Mesangial cell (primary cell): ENCODE measurements around the gene KIF5A. TPM values are rescaled to one million over a fixed set of nuclear protein-coding genes. Genes with fewer than 3 reads are reported as not detected.

ENCODE experiments used
- total RNA-seq: library from RNA; depleted of rRNA; stranded (reverse); fragments of >200 nt; gene quantifications from 2 replicates; pipeline ENCODE4 v1.2.3, GENCODE V29; 2015

KIF5A gene
- total RNA-seq, result 0.98 and 1.4 TPM in 2 replicates

DNA sequence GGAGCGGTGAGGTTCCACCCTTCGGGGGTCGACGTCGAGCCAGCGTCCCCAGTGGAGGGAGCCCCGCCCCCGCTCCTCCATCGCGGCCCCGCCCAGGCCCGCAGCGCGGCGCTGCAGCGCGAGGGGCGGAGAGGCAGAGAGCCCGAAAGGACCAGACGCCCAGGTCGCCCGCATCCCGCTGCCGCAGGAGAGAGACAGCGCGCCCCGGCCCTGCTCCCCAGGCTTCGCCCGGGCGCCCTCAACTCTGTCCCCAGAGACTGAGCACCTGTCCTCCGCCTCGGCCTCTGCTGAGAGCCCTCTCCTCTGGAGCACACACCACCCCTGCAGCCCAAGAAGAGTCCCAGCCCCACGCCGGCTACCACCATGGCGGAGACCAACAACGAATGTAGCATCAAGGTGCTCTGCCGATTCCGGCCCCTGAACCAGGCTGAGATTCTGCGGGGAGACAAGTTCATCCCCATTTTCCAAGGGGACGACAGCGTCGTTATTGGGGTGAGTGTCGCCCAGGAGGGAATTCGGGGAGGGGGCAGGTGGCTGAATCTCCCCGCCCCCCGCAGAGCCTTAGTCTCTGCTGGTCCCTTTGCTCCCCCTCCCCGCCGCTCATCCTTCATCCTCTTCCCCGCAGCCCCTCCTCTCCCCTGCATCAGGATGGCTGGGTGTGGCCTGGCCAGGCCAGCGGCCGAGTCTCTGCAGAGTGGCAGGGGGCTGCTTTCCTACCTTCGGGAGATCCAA is at the start of gene KIF5A:
KIF5A (plus strand) TSS at position 136 of the 732 bp plus-strand sequence; CDS start at position 364, 228 bp downstream.

DNA sequence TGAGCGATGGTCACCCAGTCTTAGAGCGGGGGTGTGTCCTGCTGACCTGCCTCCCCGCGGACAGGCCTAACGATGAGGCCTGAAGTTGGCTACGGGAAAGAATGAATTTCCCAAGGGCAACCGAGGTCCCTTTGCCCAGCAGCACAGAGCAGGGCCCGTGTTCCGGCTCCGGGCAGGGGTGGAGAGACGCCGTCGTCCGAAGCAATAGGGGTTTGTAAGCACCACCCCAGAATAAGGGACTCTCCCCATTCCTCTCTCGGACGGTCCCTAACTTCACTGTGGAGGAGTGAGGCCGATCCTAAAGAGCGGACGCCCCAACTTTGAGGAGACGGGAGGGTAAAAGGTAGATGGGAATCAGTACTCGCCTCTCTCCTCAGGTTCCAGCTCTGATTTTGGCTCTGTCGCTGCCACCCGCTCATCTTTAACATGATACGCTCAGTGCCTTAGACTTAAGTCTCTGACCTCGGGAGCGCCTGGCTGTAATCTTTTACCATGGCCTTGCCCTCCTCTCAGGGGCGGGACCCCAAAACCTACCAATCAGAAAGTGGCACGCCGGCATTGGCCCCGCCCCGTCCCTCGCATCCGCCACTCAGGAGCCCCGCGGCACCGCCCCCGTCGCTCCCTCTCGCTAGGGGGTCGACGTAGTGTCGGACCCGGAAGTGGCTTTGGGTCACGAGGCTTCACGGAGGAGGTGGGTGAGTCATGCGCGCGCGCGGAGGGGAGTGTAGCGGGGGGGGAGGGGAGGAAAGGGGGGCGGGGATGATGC is 29.6 kb upstream of the KIF5A start, which contains the start of gene DDIT3:
DDIT3 (minus strand) TSS at position 462 of the 766 bp plus-strand sequence. CDS start 3,108 bp downstream, outside the sequence.

DNA sequence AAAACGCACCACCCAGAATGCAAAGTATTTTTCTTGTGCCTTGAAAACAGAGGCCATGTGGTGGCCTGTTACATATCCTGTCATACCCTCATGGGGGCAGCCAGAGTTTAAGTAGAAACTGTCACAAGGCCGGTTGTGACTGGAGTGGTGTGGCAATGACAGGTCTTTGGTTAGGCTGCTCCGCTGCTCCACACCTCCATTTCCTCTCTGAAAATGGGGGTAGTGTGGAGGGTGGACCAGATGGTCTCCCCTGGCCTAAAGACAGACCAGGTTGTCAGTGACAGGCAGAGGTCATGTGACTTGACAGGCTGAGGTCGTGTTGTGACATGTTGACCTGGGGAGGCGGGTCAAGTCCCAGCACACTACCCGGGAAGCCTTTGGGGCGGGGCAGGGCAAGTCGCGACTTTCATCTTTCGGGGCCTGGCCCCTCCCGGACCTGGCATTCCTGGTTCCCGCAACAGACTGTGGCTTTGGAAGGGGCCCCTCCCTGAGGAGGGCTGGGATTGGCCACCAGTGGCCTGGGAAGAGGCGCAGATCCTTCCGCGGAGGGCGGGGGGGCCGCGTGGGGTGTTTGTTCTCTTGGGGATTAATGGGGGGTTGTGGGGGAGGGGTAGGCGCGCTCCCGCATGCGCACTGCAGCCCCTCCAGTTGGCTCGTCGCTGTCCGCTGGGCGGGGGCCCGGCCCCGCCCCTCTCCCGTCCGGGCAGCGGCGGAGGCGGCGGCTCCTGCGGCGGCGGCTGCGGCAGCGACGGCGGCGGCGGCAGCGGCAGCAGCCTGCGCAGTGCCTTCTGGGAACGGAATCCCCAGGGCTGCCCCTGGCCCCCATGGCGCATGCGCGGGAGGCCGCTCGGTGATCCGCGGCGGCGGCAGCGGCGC is 27.6 kb upstream of the KIF5A start, which contains the start of gene MBD6:
MBD6 (plus strand) TSS at position 814 of the 876 bp plus-strand sequence. CDS start 1,480 bp downstream, outside the sequence.

DNA sequence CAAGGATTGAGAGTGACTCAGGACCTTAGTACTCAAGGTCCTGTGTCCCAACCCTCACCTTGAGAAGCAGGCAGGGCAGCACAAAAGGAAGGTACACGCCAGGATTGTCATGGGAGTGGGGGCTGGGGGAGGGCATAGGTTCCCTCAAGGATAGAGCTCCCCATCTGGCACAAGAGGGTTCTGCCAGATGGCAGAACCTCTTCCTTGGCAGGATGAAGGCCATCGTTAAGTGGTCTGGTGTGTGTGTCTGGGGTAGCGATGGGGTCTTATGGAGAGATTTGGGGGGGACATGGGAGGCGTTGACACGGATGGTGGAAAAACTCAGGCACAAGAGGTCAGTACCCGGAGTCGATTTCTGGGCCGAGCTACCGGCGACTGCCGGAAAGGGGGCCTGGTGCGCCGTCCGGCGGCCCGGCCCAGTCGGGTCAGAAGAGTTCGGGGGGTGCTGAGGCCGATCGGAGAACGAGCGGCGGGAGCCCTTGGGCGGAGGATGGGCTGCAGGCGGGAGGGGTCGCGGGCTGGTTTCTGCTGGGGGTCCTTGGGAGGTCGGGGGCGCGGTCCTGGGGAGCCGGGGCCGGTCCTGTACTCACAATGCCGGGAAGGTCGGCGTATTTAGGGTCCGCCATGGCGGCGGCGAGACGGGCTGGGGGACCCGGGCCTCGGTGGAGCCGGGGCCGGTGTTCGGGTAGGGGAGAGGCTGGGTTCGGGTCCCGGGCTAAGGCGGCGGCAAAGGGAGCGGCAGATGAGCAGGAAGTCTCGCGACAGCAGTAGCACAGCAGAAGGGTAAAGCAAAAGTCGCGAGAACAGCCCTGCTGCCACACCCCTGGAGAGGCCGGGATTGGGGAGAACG is 3.2 kb upstream of the KIF5A start, which contains the start of gene DCTN2:
DCTN2 (minus strand) TSS at position 755 of the 850 bp plus-strand sequence; CDS start at position 626, 129 bp downstream.

DNA sequence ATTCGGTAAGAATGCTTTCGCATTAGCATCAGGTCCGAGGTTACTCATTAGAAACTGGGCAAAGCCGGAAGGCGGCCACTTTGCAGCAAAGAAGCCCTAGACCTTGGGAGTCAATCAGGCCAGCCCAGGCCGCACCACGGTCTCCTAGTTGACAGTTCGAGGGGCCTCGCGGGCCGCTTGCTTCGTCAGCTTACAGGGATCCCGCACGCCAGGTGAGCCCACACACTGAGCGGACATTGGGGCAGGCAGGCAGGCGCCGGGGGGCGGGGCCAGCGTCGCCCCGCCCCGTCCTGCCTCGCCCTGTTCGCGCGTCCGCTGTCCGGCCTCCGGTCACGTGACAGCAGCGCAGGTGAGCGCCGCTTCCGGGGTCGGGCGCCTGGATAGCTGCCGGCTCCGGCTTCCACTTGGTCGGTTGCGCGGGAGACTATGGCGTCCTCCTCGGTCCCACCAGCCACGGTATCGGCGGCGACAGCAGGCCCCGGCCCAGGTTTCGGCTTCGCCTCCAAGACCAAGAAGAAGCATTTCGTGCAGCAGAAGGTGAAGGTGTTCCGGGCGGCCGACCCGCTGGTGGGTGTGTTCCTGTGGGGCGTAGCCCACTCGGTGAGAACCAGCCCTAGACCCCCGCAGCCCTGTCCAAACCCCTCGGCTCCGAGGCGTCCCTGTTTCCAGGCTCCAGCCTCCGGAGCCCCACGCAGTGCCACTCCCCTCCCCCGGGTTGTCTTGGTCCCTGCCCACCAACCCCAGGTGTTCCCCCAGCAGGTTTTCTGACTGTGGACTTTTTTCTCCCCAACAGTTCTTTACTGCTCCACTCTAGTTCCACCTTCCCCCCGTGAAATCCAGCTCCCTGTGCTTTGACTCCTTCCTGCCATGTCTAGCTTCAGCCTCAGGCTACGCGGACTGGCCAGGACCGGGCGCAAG is 41.3 kb downstream of the KIF5A start, which contains the start of gene PIP4K2C:
PIP4K2C (plus strand) TSS at position 329 of the 918 bp plus-strand sequence; CDS start at position 427, 98 bp downstream.

DNA sequence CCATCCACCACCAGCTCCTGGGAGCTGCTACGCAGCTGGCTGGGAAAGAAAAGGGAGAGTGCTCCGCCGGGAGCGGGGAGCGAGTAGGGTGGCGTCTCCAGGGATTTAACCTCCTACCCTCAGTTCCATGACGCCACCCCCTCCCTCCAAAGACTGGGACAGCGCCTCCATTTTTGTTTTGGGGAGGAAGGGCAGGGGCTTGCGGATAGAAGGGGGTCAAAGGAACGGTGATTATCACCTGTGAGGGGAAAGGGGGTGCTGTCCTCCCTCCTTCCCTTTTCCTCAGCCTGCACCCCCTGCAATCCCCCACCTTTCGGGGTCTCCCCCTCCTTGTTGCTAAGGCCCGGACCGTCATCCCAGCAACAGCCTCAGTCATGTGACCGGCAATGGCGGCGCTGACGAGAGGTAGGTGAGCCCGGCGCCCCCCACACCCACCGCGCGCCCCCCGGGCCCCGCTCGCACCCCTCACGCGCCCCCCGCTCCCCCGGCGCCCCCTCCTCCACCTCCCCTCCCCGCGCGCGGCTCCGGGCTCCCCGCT is 54.7 kb downstream of the KIF5A start, which contains the start of gene DTX3:
DTX3 (plus strand) TSS at position 371 of the 538 bp plus-strand sequence. CDS start 1,694 bp downstream, outside the sequence.

DNA sequence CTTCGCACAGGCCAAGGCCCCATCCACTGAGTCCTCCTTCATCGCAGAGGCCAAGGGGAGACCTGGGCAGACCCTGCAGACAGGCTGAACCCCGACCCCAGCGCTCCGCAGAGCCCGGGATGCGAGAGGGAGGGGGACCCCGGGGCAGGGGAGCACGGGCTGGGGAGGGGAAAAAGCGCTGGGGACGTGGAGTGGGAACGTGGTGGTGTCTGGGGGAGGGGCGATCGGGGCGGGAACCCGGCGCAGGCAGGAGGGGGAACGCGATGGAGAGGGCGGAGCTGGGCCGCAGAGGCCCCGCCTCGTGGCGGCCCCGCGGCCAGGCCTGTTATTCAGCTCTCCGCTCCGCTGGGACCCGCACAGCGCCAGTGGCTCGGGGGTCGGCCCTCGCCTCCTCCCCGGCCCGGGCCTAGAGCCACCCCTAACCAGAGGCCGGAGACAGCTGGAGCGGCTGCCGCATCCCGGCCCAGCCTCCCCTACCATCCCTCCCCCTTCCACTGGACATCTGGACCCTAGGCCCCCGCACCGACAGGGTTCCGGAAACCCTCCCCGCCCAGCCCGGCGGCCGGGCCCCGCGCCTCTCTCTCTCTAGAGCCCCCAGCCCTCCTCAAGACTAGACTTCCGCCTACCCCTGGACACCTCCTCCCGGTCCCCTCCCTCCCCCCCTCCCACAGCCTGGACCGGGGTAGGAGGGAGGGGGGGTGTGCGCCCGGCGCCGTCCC is 61.4 kb downstream of the KIF5A start, which contains the start of gene ARHGEF25:
ARHGEF25 (plus strand) TSS at position 328 of the 719 bp plus-strand sequence. CDS start 460 bp downstream, outside the sequence.

DNA sequence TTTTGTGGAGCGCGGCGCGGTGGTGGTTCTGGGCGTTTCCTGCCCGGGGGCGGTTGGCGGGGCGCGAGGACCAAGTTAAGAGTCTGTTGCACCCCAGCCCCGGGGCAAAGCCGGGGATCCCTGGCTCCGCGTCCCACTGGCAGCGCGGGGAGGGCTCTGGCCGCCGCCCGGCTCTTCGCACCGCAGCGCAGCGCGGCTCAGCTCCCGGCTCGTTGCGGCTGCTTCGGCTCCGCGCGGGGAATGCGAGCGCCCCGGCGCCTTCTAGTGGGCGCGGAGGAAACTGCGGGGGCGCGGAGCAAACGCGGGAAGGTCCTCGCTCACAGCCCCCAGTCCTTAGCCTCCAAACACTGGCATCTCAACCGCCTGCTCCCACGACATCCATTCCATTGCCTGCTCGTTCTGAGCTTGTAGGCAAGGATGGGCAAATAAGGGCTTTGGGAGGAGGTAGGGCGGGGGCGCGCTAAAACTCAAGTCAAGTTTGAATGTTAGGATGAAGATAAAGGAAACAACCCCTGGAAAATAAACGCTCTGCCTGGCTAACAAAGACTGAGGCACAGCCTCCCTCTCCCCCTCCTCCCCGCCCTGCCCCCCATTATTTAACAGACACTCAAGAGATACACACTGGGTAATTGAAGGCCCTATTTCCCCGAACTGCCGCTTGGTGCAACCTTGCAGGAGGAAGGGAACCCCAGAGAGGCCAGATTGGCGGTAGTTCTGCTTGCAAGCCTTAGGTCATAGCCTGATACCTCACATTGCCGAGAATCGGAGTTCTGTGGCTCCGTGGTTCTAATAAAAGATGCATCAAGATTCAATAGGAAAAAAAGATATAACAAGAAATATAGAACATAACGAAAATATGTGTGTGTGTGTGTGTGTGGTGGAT is 83.4 kb downstream of the KIF5A start, which contains the start of gene B4GALNT1:
B4GALNT1 (minus strand) TSS at position 244 of the 883 bp plus-strand sequence. CDS start 1,069 bp downstream, outside the sequence.

Other genes with a start within 250 kb of the KIF5A start
- 15.5 and 37.5 TPM in 2 replicates for gene R3HDM2, start 119.0 kb upstream of the KIF5A start, total RNA-seq
- gene INHBC, start 115.3 kb upstream of the KIF5A start, total RNA-seq, result not detected in 2 replicates
- 3.9 and 7.9 TPM in 2 replicates for gene INHBE, start 94.7 kb upstream of the KIF5A start, total RNA-seq
- 0.98 and 6.7 TPM in 2 replicates for gene GLI1, start 90.3 kb upstream of the KIF5A start, total RNA-seq
- gene ARHGAP9, start 70.2 kb upstream of the KIF5A start, total RNA-seq, result 0.89 TPM in 1 of 2 replicates, not detected in the other
- gene MARS1, start 62.0 kb upstream of the KIF5A start, total RNA-seq, result 107 and 167 TPM in 2 replicates
- 12.1 and 28.3 TPM in 2 replicates for gene DDIT3, start 29.5 kb upstream of the KIF5A start, total RNA-seq
- gene MBD6, start 27.2 kb upstream of the KIF5A start, total RNA-seq, result 9.9 and 23.8 TPM in 2 replicates
- gene DCTN2, start 2.9 kb upstream of the KIF5A start, total RNA-seq, result 211 and 214 TPM in 2 replicates
- gene PIP4K2C, start 41.1 kb downstream of the KIF5A start, total RNA-seq, result 23.8 and 30.6 TPM in 2 replicates
- 13.0 and 40.6 TPM in 2 replicates for gene DTX3, start 54.8 kb downstream of the KIF5A start, total RNA-seq
- gene ARHGEF25, start 61.4 kb downstream of the KIF5A start, total RNA-seq, result 5.4 and 6.1 TPM in 2 replicates
- 0.76 and 6.2 TPM in 2 replicates for gene B4GALNT1, start 83.2 kb downstream of the KIF5A start, total RNA-seq
- gene OS9, start 144.1 kb downstream of the KIF5A start, total RNA-seq, result 132 and 162 TPM in 2 replicates
- gene AGAP2, start 188.7 kb downstream of the KIF5A start, total RNA-seq, result 0.25 TPM in 1 of 2 replicates, not detected in the other
- gene TSPAN31, start 195.0 kb downstream of the KIF5A start, total RNA-seq, result 28.4 and 38.9 TPM in 2 replicates
- gene CDK4, start 202.3 kb downstream of the KIF5A start, total RNA-seq, result 223 and 252 TPM in 2 replicates
- gene MARCHF9, start 205.1 kb downstream of the KIF5A start, total RNA-seq, result 5.4 and 17.5 TPM in 2 replicates
- gene CYP27B1, start 217.0 kb downstream of the KIF5A start, total RNA-seq, result 0.65 and 2.3 TPM in 2 replicates
- 16.5 and 26.9 TPM in 2 replicates for gene METTL1, start 222.1 kb downstream of the KIF5A start, total RNA-seq
- 5.9 and 10.1 TPM in 2 replicates for gene EEF1AKMT3, start 222.6 kb downstream of the KIF5A start, total RNA-seq
- 29.5 and 42.2 TPM in 2 replicates for gene TSFM, start 232.7 kb downstream of the KIF5A start, total RNA-seq